ENCODE results near the gene KRT79.

- TF ChIP-seq, protein P1, sequence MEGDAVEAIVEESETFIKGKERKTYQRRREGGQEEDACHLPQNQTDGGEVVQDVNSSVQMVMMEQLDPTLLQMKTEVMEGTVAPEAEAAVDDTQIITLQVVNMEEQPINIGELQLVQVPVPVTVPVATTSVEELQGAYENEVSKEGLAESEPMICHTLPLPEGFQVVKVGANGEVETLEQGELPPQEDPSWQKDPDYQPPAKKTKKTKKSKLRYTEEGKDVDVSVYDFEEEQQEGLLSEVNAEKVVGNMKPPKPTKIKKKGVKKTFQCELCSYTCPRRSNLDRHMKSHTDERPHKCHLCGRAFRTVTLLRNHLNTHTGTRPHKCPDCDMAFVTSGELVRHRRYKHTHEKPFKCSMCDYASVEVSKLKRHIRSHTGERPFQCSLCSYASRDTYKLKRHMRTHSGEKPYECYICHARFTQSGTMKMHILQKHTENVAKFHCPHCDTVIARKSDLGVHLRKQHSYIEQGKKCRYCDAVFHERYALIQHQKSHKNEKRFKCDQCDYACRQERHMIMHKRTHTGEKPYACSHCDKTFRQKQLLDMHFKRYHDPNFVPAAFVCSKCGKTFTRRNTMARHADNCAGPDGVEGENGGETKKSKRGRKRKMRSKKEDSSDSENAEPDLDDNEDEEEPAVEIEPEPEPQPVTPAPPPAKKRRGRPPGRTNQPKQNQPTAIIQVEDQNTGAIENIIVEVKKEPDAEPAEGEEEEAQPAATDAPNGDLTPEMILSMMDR (IDR thresholded peaks at IDR 0.05) = no peak
- no peak for TF ChIP-seq TCF7L2 (IDR thresholded peaks at IDR 0.05; ENCODE audit: low read depth, low read length)
These were observed 10.2 kb downstream of the KRT79 start for GRCh38 chr12:52823761-52824450.

All from Panc1 (cell line).